Karpas-422 (cell line): Measurements from ENCODE around the gene KRT78. TPM values are rescaled to one million over a fixed set of nuclear protein-coding genes. Genes with fewer than 3 reads are reported as not detected.

Experiments
- DNase-seq: peaks from one replicate; pipeline ENCODE4 v3.0.0-alpha.2; 2015
- H2AFZ ChIP-seq: fragments of 200-600 bp; sonication (generic); 2 replicates; pipeline ENCODE4 v1.6.1; 2014; ENCODE audit warnings: antibody characterized with exemption, low read length, mixed read lengths
- H3K27ac ChIP-seq: fragments of 200-600 bp; sonication (generic); 2 replicates; pipeline ENCODE4 v1.5.1; 2014; ENCODE audit warnings: mild to moderate bottlenecking, low read length, moderate library complexity
- H3K27me3 ChIP-seq: fragments of 200-600 bp; sonication (generic); 2 replicates; pipeline ENCODE4 v1.6.1; 2014; ENCODE audit warnings: low read length, mixed read lengths
- H3K36me3 ChIP-seq: fragments of 200-600 bp; sonication (generic); 2 replicates; pipeline ENCODE4 v1.6.1; 2014; ENCODE audit warnings: low read length, mixed read lengths; ENCODE audit not compliant: insufficient read depth
- H3K4me1 ChIP-seq: fragments of 200-600 bp; sonication (generic); 2 replicates; pipeline ENCODE4 v1.6.1; 2014; ENCODE audit warnings: mild to moderate bottlenecking, low read length, mixed read lengths
- H3K4me2 ChIP-seq: fragments of 200-600 bp; sonication (generic); 2 replicates; pipeline ENCODE4 v1.6.1; 2014; ENCODE audit warnings: low read length, low read depth, mild to moderate bottlenecking; ENCODE audit not compliant: poor library complexity, severe bottlenecking
- H3K4me3 ChIP-seq: fragments of 200-600 bp; sonication (generic); 2 replicates; pipeline ENCODE4 v1.5.1; 2014; ENCODE audit warnings: mild to moderate bottlenecking, antibody characterized with exemption, low read length, mixed read lengths
- H3K79me2 ChIP-seq: fragments of 200-600 bp; sonication (generic); 2 replicates; pipeline ENCODE4 v1.6.1; 2014; ENCODE audit warnings: mild to moderate bottlenecking, low read length, mixed read lengths
- H3K9ac ChIP-seq: fragments of 200-600 bp; sonication (generic); 2 replicates; pipeline ENCODE4 v1.6.0; 2014; ENCODE audit warnings: low read length
- H3K9me2 ChIP-seq: fragments of 200-600 bp; sonication (generic), shearing (Covaris generic); replicated peaks from 2 replicates; pipeline ENCODE4 v1.6.0; 2014; ENCODE audit warnings: mild to moderate bottlenecking, low read length, moderate library complexity; ENCODE audit not compliant: insufficient read depth
- H3K9me3 ChIP-seq: fragments of 300-700, 200-600 bp; sonication (generic); 2 replicates; pipeline ENCODE4 v1.6.1; 2014; ENCODE audit warnings: low read length, mixed read lengths
- H4K20me1 ChIP-seq: fragments of 200-600 bp; sonication (generic); 2 replicates; pipeline ENCODE4 v1.6.1; 2014; ENCODE audit warnings: mild to moderate bottlenecking, antibody characterized with exemption, low read length, low read depth; ENCODE audit not compliant: insufficient read depth
- total RNA-seq: library from RNA; depleted of rRNA; stranded (reverse); fragments of >200 nt; shearing (Covaris generic); gene quantifications from 2 replicates; pipeline ENCODE4 v1.2.3, GENCODE V29; 2014; ENCODE audit warnings: low replicate concordance

The KRT78 gene
- total RNA-seq, 1 experiment from 2014 or later, result not detected

- Histone ChIP-seq H3K36me3 (no peaks in the 10 kb centered on the region), H2AFZ (no peak overlapping the region), H3K27ac (no peak overlapping the region), H3K9me2 (no peaks in the 10 kb centered on the region), H4K20me1 (peaks cover 9% of the 10 kb centered on the region), H3K79me2 (no peaks in the 10 kb centered on the region), H3K9me3 (no peaks in the 10 kb centered on the region), H3K9ac (0 out of 2 replicates have a peak overlapping the region, but pooled peaks have one; percentile 33), H3K4me1 (peaks cover 17% of the 10 kb centered on the region), H3K4me3 (no peak overlapping the region), H3K27me3 (no peaks in the 10 kb centered on the region), H3K4me2 (peak overlapping the region; percentile 41)
- DNase-seq, result no peak
Observed at GRCh38 chr12:52873832-52874572, 25.2 kb upstream of the KRT78 start.

GRCh38 chr12:52873513-52873831, 24.7 kb upstream of the KRT78 start:
- no peak overlapping the region for H3K4me3 ChIP-seq
- H3K79me2 ChIP-seq, result no peaks in the 10 kb centered on the region
- no peaks in the 10 kb centered on the region for H3K27me3 ChIP-seq
- no peaks in the 10 kb centered on the region for H3K36me3 ChIP-seq
- DNase-seq, result no peak
- no peaks in the 10 kb centered on the region for H3K9me2 ChIP-seq
- no peak overlapping the region for H2AFZ ChIP-seq
- H3K4me2 ChIP-seq, result no peak overlapping the region
- H4K20me1 ChIP-seq, result peaks cover 9% of the 10 kb centered on the region
- no peak overlapping the region for H3K9ac ChIP-seq
- peaks cover 17% of the 10 kb centered on the region for H3K4me1 ChIP-seq
- no peak overlapping the region for H3K27ac ChIP-seq
- H3K9me3 ChIP-seq, result no peaks in the 10 kb centered on the region

- Histone ChIP-seq H4K20me1 (peaks cover 9% of the 10 kb centered on the region), H3K9me3 (no peaks in the 10 kb centered on the region), H3K4me2 (no peak overlapping the region), H2AFZ (no peak overlapping the region), H3K9ac (no peak overlapping the region), H3K36me3 (no peaks in the 10 kb centered on the region), H3K27ac (no peak overlapping the region), H3K9me2 (no peaks in the 10 kb centered on the region), H3K79me2 (no peaks in the 10 kb centered on the region), H3K27me3 (no peaks in the 10 kb centered on the region), H3K4me1 (peaks cover 17% of the 10 kb centered on the region), H3K4me3 (no peak overlapping the region)
- no peak for DNase-seq
Observed at GRCh38 chr12:52872644-52873389, 24.0 kb upstream of the KRT78 start.

- Histone ChIP-seq H4K20me1 (peaks cover 9% of the 10 kb centered on the region), H3K4me3 (no peak overlapping the region), H3K9me3 (no peaks in the 10 kb centered on the region), H3K4me1 (peaks cover 17% of the 10 kb centered on the region), H3K79me2 (no peaks in the 10 kb centered on the region), H3K9me2 (no peaks in the 10 kb centered on the region), H3K36me3 (no peaks in the 10 kb centered on the region), H3K27ac (no peak overlapping the region), H2AFZ (no peak overlapping the region), H3K9ac (no peak overlapping the region), H3K4me2 (no peak overlapping the region), H3K27me3 (no peaks in the 10 kb centered on the region)
- DNase-seq, result no peak
Observed at GRCh38 chr12:52871291-52872039, 22.7 kb upstream of the KRT78 start.

- Histone ChIP-seq H3K9ac (peak overlapping the region; percentile 4; the same call in 1 of the 2 replicates), H3K27ac (no peak overlapping the region), H3K27me3 (no peaks in the 10 kb centered on the region), H4K20me1 (peaks cover 9% of the 10 kb centered on the region), H2AFZ (no peak overlapping the region), H3K4me3 (peak overlapping the region; percentile 24; the same call in 1 of the 2 replicates), H3K4me2 (peak overlapping the region; percentile 62), H3K9me3 (no peaks in the 10 kb centered on the region), H3K79me2 (no peaks in the 10 kb centered on the region), H3K36me3 (no peaks in the 10 kb centered on the region), H3K9me2 (no peaks in the 10 kb centered on the region), H3K4me1 (peaks cover 17% of the 10 kb centered on the region)
- peak; percentile 87 for DNase-seq
Observed at GRCh38 chr12:52870361-52871290, 21.8 kb upstream of the KRT78 start.

GRCh38 chr12:52867642-52868041, 18.8 kb upstream of the KRT78 start:
- Histone ChIP-seq H3K4me1 (peaks cover 17% of the 10 kb centered on the region), H4K20me1 (peaks cover 9% of the 10 kb centered on the region), H3K4me2 (no peak overlapping the region), H3K9me3 (no peaks in the 10 kb centered on the region), H3K36me3 (no peaks in the 10 kb centered on the region), H3K27ac (no peak overlapping the region), H3K27me3 (no peaks in the 10 kb centered on the region), H3K4me3 (no peak overlapping the region), H3K9me2 (no peaks in the 10 kb centered on the region), H2AFZ (no peak overlapping the region), H3K9ac (no peak overlapping the region), H3K79me2 (no peaks in the 10 kb centered on the region)
- no peak for DNase-seq

GRCh38 chr12:52867152-52867551, 18.4 kb upstream of the KRT78 start:
- no peak overlapping the region for H3K4me3 ChIP-seq
- no peak overlapping the region for H2AFZ ChIP-seq
- no peak for DNase-seq
- H3K4me2 ChIP-seq, result no peak overlapping the region
- no peak overlapping the region for H3K27ac ChIP-seq
- peaks cover 17% of the 10 kb centered on the region for H3K4me1 ChIP-seq
- peaks cover 9% of the 10 kb centered on the region for H4K20me1 ChIP-seq
- H3K9me3 ChIP-seq, result no peaks in the 10 kb centered on the region
- H3K9me2 ChIP-seq, result no peaks in the 10 kb centered on the region
- no peaks in the 10 kb centered on the region for H3K27me3 ChIP-seq
- H3K9ac ChIP-seq, result no peak overlapping the region
- H3K79me2 ChIP-seq, result no peaks in the 10 kb centered on the region
- H3K36me3 ChIP-seq, result no peaks in the 10 kb centered on the region
